GM12865 (cell line): ENCODE measurements around the gene CDH11.

Experiments used
- DNase-seq: peaks from one replicate; pipeline ENCODE4 v3.0.0; 2010; ENCODE audit warnings: low read depth
- H3K4me3 ChIP-seq: 2 replicates; pipeline ENCODE4 v1.5.1; 2011; ENCODE audit warnings: mild to moderate bottlenecking, low read depth, low read length, control low read depth
- TF ChIP-seq, protein P1 (sequence below): IDR thresholded peaks from 2 replicates; pipeline ENCODE4 v1.5.1; 2011; ENCODE audit warnings: low read length, control low read depth, low read depth, inconsistent platforms; ENCODE audit not compliant: insufficient read depth; ENCODE audit errors: missing control alignments

The CDH11 gene

GRCh38 chr16:64925166-64925565 lies 196.7 kb downstream of the CDH11 start:
- TF ChIP-seq, protein P1, sequence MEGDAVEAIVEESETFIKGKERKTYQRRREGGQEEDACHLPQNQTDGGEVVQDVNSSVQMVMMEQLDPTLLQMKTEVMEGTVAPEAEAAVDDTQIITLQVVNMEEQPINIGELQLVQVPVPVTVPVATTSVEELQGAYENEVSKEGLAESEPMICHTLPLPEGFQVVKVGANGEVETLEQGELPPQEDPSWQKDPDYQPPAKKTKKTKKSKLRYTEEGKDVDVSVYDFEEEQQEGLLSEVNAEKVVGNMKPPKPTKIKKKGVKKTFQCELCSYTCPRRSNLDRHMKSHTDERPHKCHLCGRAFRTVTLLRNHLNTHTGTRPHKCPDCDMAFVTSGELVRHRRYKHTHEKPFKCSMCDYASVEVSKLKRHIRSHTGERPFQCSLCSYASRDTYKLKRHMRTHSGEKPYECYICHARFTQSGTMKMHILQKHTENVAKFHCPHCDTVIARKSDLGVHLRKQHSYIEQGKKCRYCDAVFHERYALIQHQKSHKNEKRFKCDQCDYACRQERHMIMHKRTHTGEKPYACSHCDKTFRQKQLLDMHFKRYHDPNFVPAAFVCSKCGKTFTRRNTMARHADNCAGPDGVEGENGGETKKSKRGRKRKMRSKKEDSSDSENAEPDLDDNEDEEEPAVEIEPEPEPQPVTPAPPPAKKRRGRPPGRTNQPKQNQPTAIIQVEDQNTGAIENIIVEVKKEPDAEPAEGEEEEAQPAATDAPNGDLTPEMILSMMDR, result no peak
- H3K4me3 ChIP-seq, result no peak overlapping the region
- no peak for DNase-seq

- H3K4me3 ChIP-seq, result no peak overlapping the region
- no peak for DNase-seq
- TF ChIP-seq, protein P1, result no peak
Observed at GRCh38 chr16:64924086-64924485, 197.8 kb downstream of the CDH11 start.

DNA sequence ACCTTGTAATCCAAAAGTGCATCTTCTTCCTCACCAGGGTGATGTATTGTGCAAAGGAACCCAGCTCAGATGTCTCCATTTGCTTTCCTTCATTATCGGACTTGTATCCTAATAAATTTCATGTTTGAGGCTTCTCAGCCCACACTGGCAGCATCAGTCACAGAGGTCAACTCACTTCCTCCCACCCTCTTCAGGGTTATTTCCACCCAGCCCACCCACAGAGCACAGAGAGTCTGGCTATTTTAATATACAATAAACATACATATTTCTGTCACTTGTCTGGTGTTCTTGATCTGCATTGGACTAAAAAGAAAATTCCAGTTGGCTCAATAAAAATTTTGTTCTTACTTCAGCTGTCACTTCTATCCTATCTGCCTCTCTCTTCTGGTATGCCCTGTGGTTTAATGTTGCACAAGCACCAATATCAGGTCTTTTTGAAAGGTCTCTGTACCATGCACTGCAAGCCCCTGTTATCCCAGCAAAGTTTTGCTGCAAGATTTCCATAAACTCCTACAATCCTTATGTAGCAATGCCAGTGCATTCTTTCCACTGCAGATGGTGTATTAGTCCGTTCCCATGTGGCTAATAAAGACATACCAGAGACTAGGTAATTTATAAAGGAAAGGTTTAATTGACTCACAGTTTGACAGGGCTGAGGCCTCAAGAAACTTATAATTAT lies 201.8 kb downstream of the CDH11 start:
- TF ChIP-seq, protein P1, result no peak
- no peak overlapping the region for H3K4me3 ChIP-seq
- no peak for DNase-seq

DNA sequence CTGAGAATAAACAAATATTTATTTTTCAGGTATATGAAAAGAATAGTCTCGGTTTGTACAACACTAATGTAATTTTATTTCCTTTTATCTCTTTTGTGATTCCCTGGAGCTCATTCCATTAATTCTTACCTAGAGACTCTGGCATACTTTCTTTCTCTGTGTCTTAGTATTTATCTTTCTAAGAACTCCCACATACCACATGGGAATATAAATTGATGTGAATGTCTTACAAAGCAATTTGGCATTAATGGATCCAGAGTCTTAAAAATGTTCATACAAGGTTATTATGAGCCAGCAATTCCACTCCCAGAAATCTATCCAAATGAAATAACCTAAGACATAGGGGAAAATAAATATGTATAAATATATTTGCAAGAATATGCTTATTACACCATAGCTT lies 202.7 kb downstream of the CDH11 start:
- DNase-seq, result no peak
- H3K4me3 ChIP-seq, result no peak overlapping the region
- TF ChIP-seq, protein P1, result no peak

DNA sequence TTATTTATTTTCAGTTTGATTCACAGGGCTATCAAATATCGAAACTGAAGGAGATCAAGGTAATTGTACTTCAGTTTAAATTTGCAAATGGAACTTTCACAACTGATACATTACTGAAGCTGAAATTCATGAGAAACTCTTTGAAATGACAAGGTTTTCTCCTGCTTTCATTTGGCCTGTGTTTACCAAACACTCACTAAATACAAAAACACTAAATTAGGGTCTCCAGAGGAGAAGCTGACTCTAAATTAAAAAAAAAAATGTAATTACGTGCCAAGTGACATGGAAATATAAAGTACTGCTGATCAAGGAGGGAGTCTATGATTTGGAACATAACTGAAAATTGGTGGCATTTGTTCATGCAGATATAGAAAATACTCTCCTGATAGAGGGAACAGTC lies 205.8 kb downstream of the CDH11 start:
- H3K4me3 ChIP-seq, result no peak overlapping the region
- no peak for DNase-seq
- TF ChIP-seq, protein P1, result no peak

DNA sequence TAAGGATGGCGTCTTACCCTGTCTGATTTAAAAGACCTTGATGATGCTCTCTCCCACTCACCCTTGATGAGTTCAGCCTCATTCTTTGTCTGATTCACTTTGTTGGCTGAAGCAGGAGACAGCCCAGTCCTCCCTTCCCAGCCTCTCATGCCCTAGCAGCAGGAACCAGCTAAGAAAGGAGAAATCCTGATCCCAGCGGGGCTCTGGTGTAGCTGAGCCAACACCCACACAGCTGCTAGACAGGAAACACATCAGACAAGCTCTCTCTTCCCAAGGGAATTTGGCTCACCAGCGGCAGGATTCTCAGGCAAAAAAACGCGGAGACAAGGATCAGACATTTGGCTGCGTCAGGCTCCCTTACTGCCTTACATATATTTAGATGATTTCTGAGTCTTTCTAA lies 211.5 kb downstream of the CDH11 start:
- H3K4me3 ChIP-seq, result no peak overlapping the region
- DNase-seq, result no peak
- TF ChIP-seq, protein P1, result no peak

GRCh38 chr16:64907844-64908243 lies 214.0 kb downstream of the CDH11 start:
- TF ChIP-seq, protein P1, result no peak
- DNase-seq, result no peak
- no peak overlapping the region for H3K4me3 ChIP-seq
